ENCODE data around the gene DEXI. TPM values are rescaled to one million over a fixed set of nuclear protein-coding genes. Genes with fewer than 3 reads are reported as not detected.

The DEXI gene
- total and polyA plus RNA-seq, 2 of the 13 experiments (the other 11 are each of a cell fraction or from before 2014, with no cell fraction given), result 51.5 to 70.4 TPM

- TF ChIP-seq ZNF605 (CRISPR knock-in tag; IDR thresholded peaks at IDR 0.05) (no peak), EZH2 (conservative IDR thresholded peaks at IDR 0.05; ENCODE audit: low read depth, low read length) (no peak), ZNF282 (IDR thresholded peaks at IDR 0.05; ENCODE audit: partially characterized antibody) (no peak)
Observed at GRCh38 chr16:10982465-10983150, 40.3 kb upstream of the DEXI start (continued).

DNA sequence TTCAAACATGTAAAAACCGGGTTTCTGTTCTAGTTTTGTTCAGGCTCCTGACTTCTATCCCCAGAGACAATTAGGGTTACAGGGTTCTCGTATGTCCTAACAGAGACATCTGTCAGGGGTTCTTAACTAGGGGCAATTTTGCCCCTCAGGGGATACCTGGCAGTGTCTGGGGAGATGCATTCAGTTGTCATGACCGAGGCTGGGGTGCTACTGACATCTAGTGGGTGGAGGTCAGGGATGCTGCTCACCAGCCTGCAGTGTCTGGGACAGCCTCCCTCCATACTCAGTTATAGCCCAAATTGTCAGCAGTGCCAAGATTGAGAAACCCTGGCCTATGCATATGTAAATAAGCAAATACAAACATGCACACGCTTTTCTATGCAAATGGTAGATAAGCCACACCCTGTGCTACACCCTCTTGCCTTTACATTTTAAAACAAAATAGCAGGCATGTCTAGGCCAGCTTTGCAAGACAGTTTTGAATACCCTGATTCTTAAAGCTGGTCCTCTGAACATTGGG is 39.5 kb upstream of the DEXI start:
- peak; percentile 82 for ATAC-seq
- Histone ChIP-seq H3K9ac (ENCODE audit: insufficient read depth, low read depth, low read length) (no peak overlapping the region), H3K27ac (ENCODE audit: extremely low read length, insufficient read depth, low read length) (no peak overlapping the region), H3K36me3 (replicated peaks in 1 of 2; ENCODE audit: control insufficient read depth in 1 of 2, insufficient read depth in 2 of 2, low read length in 2 of 2) (peaks cover 0 to 13% of the 10 kb centered on the region in 2 experiments; a peak in 2 of 5 replicates), H4K20me1 (ENCODE audit: insufficient read depth, low read length) (no peaks in the 10 kb centered on the region), H3K4me3 (replicated peaks in 1 of 3; ENCODE audit: insufficient read depth in 1 of 3, low read depth in 2 of 3, low read length in 3 of 3) (no peak overlapping the region), H3K27me3 (ENCODE audit: control insufficient read depth in 1 of 2, insufficient read depth in 2 of 2, low read length in 2 of 2) (no peaks in the 10 kb centered on the region), H3K4me1 (ENCODE audit: insufficient read depth, low read length) (peaks cover 28% of the 10 kb centered on the region), H2AFZ (ENCODE audit: low read length) (no peak overlapping the region), H3K4me2 (ENCODE audit: low read depth, low read length) (no peak overlapping the region), H3K9me3 (ENCODE audit: low read length) (no peaks in the 10 kb centered on the region), H3K79me2 (ENCODE audit: insufficient read depth, low read length) (no peaks in the 10 kb centered on the region)
- peak; percentile 60 for FAIRE-seq
- DNase-seq (ENCODE audit: low spot score), result peak; percentile 45
- ChIA-PET POLR2A (no interaction called here), CTCF (ENCODE audit: low intra/inter-chr PET ratio, low total read pairs) (interaction anchor here (1.0 to 1.1 kb wide), 2 partner anchors 10 to 18 kb away, joined by 3 to 4 read pairs; no protein-coding TSS in a partner anchor)
- WGBS (ENCODE audit: low lambda C conversion rate), result 86% methylated on average over 4 of the region's 4 CpGs
- no TSS peak for BruUV-seq (replicated peaks)
- in situ Hi-C loops (cut with HindIII; ENCODE audit: extremely low pct_ligation_motif_present, low pct_unique_long_range_greater_than_20kb) (no loop called here), intact Hi-C loops (cut with micrococcal nuclease; ENCODE audit: unreplicated experiment) (no loop called here)
- no peak for TF ChIP-seq ZNF44 (CRISPR knock-in tag; IDR thresholded peaks at IDR 0.05)
- TF ChIP-seq, protein P1, sequence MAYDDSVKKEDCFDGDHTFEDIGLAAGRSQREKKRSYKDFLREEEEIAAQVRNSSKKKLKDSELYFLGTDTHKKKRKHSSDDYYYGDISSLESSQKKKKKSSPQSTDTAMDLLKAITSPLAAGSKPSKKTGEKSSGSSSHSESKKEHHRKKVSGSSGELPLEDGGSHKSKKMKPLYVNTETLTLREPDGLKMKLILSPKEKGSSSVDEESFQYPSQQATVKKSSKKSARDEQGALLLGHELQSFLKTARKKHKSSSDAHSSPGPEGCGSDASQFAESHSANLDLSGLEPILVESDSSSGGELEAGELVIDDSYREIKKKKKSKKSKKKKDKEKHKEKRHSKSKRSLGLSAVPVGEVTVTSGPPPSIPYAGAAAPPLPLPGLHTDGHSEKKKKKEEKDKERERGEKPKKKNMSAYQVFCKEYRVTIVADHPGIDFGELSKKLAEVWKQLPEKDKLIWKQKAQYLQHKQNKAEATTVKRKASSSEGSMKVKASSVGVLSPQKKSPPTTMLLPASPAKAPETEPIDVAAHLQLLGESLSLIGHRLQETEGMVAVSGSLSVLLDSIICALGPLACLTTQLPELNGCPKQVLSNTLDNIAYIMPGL (CRISPR knock-in tag; IDR thresholded peaks at IDR 0.05; ENCODE audit: borderline replicate concordance in 1 of 2, low read depth in 1 of 2), result no peak
- TF ChIP-seq ZNF687 (CRISPR knock-in tag; IDR thresholded peaks at IDR 0.05), result no peak
- TF ChIP-seq FOXA1 (IDR thresholded peaks at IDR 0.05), result no peak
- no peak for TF ChIP-seq FOXA1 (CRISPR knock-in tag; IDR thresholded peaks at IDR 0.05)
- peak; percentile 93 for TF ChIP-seq ZMYM4 (CRISPR knock-in tag; IDR thresholded peaks at IDR 0.05)
- TF ChIP-seq THAP11 (CRISPR knock-in tag; IDR thresholded peaks at IDR 0.05), result 0 out of 2 replicates have a peak, but pooled peaks have one; percentile 37
- TF ChIP-seq FOXM1 (CRISPR knock-in tag; IDR thresholded peaks at IDR 0.05), result no peak
- peak; percentile 35 for TF ChIP-seq XRCC5 (optimal IDR thresholded peaks at IDR 0.05; ENCODE audit: low read length)
- TF ChIP-seq TFE3 (CRISPR knock-in tag; IDR thresholded peaks at IDR 0.05), result peak; percentile 13; the same call in 1 of the 2 replicates
